Activated naive CD4-positive, alpha-beta T cell treated with Interleukin-2 at 50 U/mL for 16 hours (primary cell): Measurements from ENCODE around the gene BAZ1B.
"Not testable (repeated sequence)": the region's sequence is repeated elsewhere in the genome, so short reads cannot be mapped to it uniquely, and the experiment has no call there.

Experiments
- DNase-seq: peaks from one replicate; pipeline ENCODE4 v3.0.0-alpha.2; 2020

The BAZ1B gene

GRCh38 chr7:73423519-73424488 lies 98.3 kb downstream of the BAZ1B start:
- no peak for DNase-seq

DNA sequence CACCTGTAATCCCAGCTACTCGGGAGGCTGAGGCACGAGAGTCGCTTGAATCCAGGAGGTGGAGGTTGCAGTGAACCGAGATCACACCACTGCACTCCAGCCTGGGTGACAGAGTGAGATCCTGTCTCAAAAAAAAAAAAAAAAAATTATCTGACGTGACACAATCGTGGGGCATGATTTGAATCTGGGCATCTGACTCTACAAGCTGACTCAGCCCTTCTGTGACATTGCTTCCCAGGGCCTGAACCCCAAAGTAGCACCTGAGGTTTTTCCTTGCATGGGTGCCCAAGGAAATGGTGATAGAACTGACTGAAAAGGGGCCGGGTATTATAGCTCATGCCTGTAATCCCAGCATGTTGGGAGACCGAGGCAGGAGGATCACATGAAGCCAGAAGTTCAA lies 101.5 kb downstream of the BAZ1B start:
- DNase-seq: not testable (repeated sequence)

DNA sequence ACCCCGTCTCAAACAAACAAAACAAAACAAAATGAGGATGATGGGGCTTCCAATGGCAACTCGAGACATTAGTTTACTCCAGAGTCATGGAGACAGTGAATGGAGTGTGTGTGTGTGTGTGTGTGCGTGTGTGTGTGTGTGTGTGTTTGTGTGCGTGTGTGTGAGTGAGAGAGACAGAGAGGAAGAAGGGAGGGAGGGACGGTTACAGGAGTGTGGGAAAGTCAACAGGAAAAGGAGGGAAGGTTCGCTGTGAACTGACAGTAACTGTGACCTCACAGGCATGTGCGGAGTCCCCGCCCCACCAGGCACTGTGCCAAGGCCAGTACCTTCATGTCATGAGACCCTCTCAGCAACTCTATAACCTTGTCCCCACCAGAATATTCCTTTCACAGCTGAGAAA lies 102.1 kb downstream of the BAZ1B start:
- not testable (repeated sequence) for DNase-seq

DNA sequence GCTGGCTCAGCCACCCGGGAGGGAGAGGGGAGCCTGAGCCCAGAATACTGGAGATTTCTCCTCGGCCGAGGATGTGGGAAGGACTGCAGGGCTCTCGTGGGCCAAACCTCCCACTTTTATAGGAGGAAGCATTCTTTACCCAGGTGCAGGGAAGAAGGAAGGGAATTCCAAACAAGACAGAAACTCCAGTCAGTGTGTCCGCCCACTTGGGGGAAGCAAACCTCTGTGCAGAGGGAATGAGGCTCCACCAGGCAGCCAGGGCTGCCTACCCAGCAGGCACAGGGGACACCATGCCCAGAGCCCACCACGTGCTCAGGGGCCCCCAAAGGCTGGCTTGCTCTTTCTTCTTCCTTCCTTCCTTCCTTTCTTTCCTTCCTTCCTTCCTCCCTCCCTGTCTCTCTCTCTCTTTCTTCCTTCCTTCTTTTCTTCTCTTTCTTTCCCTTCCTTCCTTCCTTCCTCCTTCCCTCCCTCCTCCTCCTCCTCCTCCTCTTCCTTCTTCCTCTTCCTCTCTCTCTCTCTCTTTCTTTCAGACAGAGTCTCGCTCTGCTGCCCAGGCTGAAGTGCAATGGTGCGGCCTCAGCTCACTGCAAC lies 103.9 kb downstream of the BAZ1B start:
- no peak for DNase-seq

GRCh38 chr7:73410541-73411131 lies 111.5 kb downstream of the BAZ1B start:
- DNase-seq: not testable (repeated sequence)

DNA sequence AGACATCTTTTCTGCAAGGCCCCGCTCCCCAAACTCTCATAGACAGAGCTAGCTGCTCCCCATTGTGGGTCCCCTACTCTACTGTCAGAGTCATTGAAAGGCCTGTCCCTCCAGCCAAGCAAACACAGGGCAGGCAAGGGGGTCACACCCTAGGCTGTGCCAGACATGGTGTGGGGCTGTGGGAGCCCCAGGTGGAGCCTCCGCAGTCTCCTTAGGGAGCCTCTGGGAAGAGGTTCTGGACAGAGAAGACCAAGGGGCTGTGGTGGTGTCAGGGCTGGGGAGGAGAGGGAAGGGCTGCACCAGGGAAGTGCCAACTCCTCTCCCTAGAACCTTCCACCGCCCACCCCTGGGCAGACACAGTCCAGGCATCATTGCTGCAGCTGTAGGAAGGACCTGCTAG lies 117.2 kb downstream of the BAZ1B start:
- DNase-seq: not testable (repeated sequence)

- DNase-seq: peak; percentile 46
These were observed 122.7 kb downstream of the BAZ1B start for GRCh38 chr7:73399185-73400050.

DNA sequence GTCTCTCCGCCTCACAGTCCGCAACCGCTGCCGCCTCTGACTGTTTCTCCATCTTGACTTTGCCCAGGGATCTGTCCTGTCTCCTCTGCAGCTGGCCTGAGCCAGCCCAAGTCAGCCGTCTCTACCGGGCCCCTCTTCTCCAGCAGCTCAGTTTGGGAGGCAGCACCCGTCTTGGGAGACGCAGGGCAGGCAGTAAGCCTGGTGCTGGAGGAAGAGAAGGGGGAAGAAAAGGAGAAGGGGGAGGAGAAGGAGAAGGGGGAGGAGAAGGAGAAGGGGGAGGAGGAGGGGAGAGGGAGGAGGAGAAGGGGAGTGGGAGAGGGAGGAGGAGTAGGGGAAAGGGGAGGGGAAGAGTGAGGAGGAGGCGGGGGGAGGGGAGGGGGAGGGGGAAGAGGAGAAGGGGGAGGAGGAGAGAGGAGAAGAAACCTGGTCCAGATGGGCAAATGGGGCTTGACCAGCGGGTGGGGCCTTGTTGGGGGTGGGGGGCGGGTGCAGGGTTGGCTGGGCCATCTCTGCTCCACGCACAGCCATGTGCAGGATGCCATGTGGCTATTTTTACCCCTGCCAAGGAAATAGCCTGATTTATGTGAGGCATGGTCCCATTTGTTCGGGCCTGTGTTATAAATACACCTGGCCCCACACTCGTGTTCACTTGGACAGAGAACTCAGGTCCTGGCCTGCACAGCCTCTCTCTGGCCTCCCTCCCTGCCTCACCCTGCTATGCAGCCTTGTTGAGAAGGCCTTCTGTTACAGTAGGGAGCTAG lies 124.4 kb downstream of the BAZ1B start:
- DNase-seq: no peak

- DNase-seq: no peak
These were observed 126.3 kb downstream of the BAZ1B start for GRCh38 chr7:73395538-73396503.

- no peak for DNase-seq
These were observed 127.7 kb downstream of the BAZ1B start for GRCh38 chr7:73394422-73394821.

DNA sequence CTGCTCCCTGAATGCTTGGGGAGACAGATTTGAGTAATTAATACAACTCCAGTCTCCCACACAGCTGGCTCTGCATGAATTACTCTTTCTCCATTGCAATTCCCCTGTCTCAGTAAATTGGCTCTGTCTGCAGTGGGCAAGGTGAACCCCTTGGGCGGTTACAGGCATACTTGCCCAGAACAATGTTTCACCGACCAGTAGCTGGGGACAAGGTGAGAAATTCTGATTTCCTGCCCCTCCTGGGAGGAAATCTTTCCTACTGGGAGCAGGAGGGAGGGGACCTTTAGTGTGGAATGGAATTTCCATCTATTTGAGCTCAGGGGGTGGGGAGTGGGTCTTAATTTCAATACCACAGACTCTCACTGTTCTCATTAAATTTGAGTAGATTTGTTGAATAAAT lies 130.7 kb downstream of the BAZ1B start:
- no peak for DNase-seq
